Measurements from ENCODE around the gene CLP1. TPM values are rescaled to one million over a fixed set of nuclear protein-coding genes. Genes with fewer than 3 reads are reported as not detected.
"Not testable (repeated sequence)": the region's sequence is repeated elsewhere in the genome, so short reads cannot be mapped to it uniquely, and the experiment has no call there.

Gene CLP1
- total RNA-seq, 1 donor from 2014 or later = 6.1 TPM

- ATAC-seq = no peak
- DNase-seq (ENCODE audit: low spot score) = no peak
Measured at GRCh38 chr11:57659669-57660068, 2.1 kb downstream of the CLP1 start.

- ATAC-seq = no peak
- no peak for DNase-seq (ENCODE audit: low spot score)
Measured at GRCh38 chr11:57662893-57663292, 5.3 kb downstream of the CLP1 start.

- DNase-seq (ENCODE audit: low spot score) = no peak
- no peak for ATAC-seq
Measured at GRCh38 chr11:57663975-57664374, 6.4 kb downstream of the CLP1 start.

GRCh38 chr11:57667117-57667735 is 9.7 kb downstream of the CLP1 start:
- DNase-seq (ENCODE audit: low spot score) = peak; percentile 96
- peak; percentile 82 for ATAC-seq

- DNase-seq (ENCODE audit: low spot score) = peak; percentile 99
- peak; percentile 86 for ATAC-seq
Measured at GRCh38 chr11:57667736-57668433, 10.3 kb downstream of the CLP1 start, which contains the start of gene ZDHHC5. Gene ZDHHC5 (plus strand): TSS chr11:57668114. CDS start chr11:57673091, 4,977 bp downstream.

GRCh38 chr11:57668434-57668782 is 10.8 kb downstream of the CLP1 start:
- no peak for DNase-seq (ENCODE audit: low spot score)

GRCh38 chr11:57674251-57674650 is 16.7 kb downstream of the CLP1 start:
- no peak for DNase-seq (ENCODE audit: low spot score)
- ATAC-seq = no peak

More at GRCh38 chr11:57668434-57668782, 10.8 kb downstream of the CLP1 start:
- peak; percentile 12 for ATAC-seq

- no peak for ATAC-seq
- DNase-seq (ENCODE audit: low spot score) = no peak
Measured at GRCh38 chr11:57675176-57675941, 17.8 kb downstream of the CLP1 start.

GRCh38 chr11:57679396-57679795 is 21.8 kb downstream of the CLP1 start:
- ATAC-seq (peak; percentile 42), DNase-seq (ENCODE audit: low spot score) (no peak)

GRCh38 chr11:57680552-57680874 is 23.0 kb downstream of the CLP1 start:
- DNase-seq (ENCODE audit: low spot score) (no peak), ATAC-seq (no peak)

- ATAC-seq (no peak), DNase-seq (ENCODE audit: low spot score) (no peak)
Measured at GRCh38 chr11:57681168-57681567, 23.6 kb downstream of the CLP1 start.

GRCh38 chr11:57690474-57690873 is 32.9 kb downstream of the CLP1 start:
- DNase-seq (ENCODE audit: low spot score); ATAC-seq: not testable (repeated sequence)

GRCh38 chr11:57698843-57699365 is 41.3 kb downstream of the CLP1 start:
- DNase-seq (ENCODE audit: low spot score) (no peak), ATAC-seq (peak; percentile 23)

- DNase-seq (ENCODE audit: low spot score) (no peak), ATAC-seq (no peak)
Measured at GRCh38 chr11:57699813-57700212, 42.3 kb downstream of the CLP1 start.

GRCh38 chr11:57700425-57700824 is 42.9 kb downstream of the CLP1 start:
- DNase-seq (ENCODE audit: low spot score) = no peak
- ATAC-seq = no peak

- no peak for DNase-seq (ENCODE audit: low spot score)
- ATAC-seq = no peak
Measured at GRCh38 chr11:57703341-57703740, 45.8 kb downstream of the CLP1 start.

- ATAC-seq (no peak), DNase-seq (ENCODE audit: low spot score) (no peak)
Measured at GRCh38 chr11:57704932-57705331, 47.4 kb downstream of the CLP1 start.

- ATAC-seq; DNase-seq (ENCODE audit: low spot score): not testable (repeated sequence)
Measured at GRCh38 chr11:57705432-57705831, 47.9 kb downstream of the CLP1 start.

GRCh38 chr11:57709802-57710367 is 52.3 kb downstream of the CLP1 start:
- ATAC-seq = no peak

More at GRCh38 chr11:57709802-57710367, 52.3 kb downstream of the CLP1 start:
- DNase-seq (ENCODE audit: low spot score) = no peak

Data from left lobe of liver (tissue), 2 donors.